Measurements from ENCODE around the gene ARID3A. TPM values are rescaled to one million over a fixed set of nuclear protein-coding genes. Genes with fewer than 3 reads are reported as not detected.

Gene ARID3A
- total and polyA plus RNA-seq, 2 of the 13 experiments (the other 11 are each of a cell fraction or from before 2014, with no cell fraction given) = 71.3 to 77.9 TPM

DNA sequence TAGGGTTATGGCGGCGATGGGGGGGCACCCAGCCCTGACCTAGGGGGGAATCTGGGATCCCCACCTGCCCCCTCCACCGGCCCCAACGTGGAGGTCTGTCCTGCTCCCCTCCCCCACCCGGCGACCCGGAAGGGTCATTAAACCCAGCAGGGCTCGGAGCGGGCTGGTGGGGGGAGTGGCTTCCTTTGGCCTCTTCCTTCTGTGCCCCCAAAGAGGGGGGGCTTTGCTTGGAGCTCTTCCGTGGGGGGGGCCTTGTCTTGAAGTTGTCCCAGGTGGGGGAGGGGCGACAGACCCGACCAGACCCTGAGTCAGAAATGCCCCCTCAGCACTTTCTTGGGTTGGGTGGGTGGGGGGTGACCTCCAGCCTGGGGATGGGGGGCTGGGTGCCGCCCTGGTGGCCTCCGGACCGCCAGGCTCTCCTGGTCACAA is 1.5 kb downstream of the ARID3A start (continued):
- no peak for TF ChIP-seq ATF6 (CRISPR knock-in tag; conservative IDR thresholded peaks at IDR 0.05)
- TF ChIP-seq ZNF766 (CRISPR knock-in tag; IDR thresholded peaks at IDR 0.05; ENCODE audit: borderline replicate concordance) = no peak
- no peak for TF ChIP-seq ZNF225 (CRISPR knock-in tag; IDR thresholded peaks at IDR 0.05)
- no peak for TF ChIP-seq ARID3A (IDR thresholded peaks at IDR 0.05; ENCODE audit: low read depth, low read length)
- TF ChIP-seq ZNF703 (CRISPR knock-in tag; IDR thresholded peaks at IDR 0.05; ENCODE audit: borderline replicate concordance) = no peak
- TF ChIP-seq YY1 (IDR thresholded peaks at IDR 0.05; ENCODE audit: insufficient read depth, insufficient replicate concordance, low read depth, low read length) = no peak
- TF ChIP-seq GTF3A (CRISPR knock-in tag; conservative IDR thresholded peaks at IDR 0.05) = no peak
- TF ChIP-seq ZNF513 (CRISPR knock-in tag; conservative IDR thresholded peaks at IDR 0.05) = no peak
- TF ChIP-seq ZNF24 (IDR thresholded peaks at IDR 0.05) = no peak
- no peak for TF ChIP-seq REL (CRISPR knock-in tag; conservative IDR thresholded peaks at IDR 0.05)
- no peak for TF ChIP-seq ERF (CRISPR knock-in tag; IDR thresholded peaks at IDR 0.05)
- TF ChIP-seq STAT5B (CRISPR knock-in tag; IDR thresholded peaks at IDR 0.05) = no peak
- no peak for TF ChIP-seq ZNF329 (CRISPR knock-in tag; IDR thresholded peaks at IDR 0.05; ENCODE audit: low read depth)
- TF ChIP-seq ZNF879 (CRISPR knock-in tag; IDR thresholded peaks at IDR 0.05) = no peak
- TF ChIP-seq TP53 (CRISPR knock-in tag; conservative IDR thresholded peaks at IDR 0.05) = no peak
- TF ChIP-seq KMT2A (CRISPR knock-in tag; IDR thresholded peaks at IDR 0.05) = no peak
- TF ChIP-seq XBP1 (CRISPR knock-in tag; IDR thresholded peaks at IDR 0.05) = no peak
- TF ChIP-seq SMARCC2 (IDR thresholded peaks at IDR 0.05) = no peak
- TF ChIP-seq ZNF672 (CRISPR knock-in tag; IDR thresholded peaks at IDR 0.05) = no peak
- TF ChIP-seq ZNF75D (CRISPR knock-in tag; IDR thresholded peaks at IDR 0.05; ENCODE audit: borderline replicate concordance) = no peak
- no peak for TF ChIP-seq HMG20A (CRISPR knock-in tag; IDR thresholded peaks at IDR 0.05; ENCODE audit: borderline replicate concordance)
- TF ChIP-seq ZNF326 (CRISPR knock-in tag; IDR thresholded peaks at IDR 0.05; ENCODE audit: borderline replicate concordance) = no peak
- TF ChIP-seq, protein P1, sequence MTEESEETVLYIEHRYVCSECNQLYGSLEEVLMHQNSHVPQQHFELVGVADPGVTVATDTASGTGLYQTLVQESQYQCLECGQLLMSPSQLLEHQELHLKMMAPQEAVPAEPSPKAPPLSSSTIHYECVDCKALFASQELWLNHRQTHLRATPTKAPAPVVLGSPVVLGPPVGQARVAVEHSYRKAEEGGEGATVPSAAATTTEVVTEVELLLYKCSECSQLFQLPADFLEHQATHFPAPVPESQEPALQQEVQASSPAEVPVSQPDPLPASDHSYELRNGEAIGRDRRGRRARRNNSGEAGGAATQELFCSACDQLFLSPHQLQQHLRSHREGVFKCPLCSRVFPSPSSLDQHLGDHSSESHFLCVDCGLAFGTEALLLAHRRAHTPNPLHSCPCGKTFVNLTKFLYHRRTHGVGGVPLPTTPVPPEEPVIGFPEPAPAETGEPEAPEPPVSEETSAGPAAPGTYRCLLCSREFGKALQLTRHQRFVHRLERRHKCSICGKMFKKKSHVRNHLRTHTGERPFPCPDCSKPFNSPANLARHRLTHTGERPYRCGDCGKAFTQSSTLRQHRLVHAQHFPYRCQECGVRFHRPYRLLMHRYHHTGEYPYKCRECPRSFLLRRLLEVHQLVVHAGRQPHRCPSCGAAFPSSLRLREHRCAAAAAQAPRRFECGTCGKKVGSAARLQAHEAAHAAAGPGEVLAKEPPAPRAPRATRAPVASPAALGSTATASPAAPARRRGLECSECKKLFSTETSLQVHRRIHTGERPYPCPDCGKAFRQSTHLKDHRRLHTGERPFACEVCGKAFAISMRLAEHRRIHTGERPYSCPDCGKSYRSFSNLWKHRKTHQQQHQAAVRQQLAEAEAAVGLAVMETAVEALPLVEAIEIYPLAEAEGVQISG (CRISPR knock-in tag; IDR thresholded peaks at IDR 0.05) = 0 out of 2 replicates have a peak, but pooled peaks have one; percentile 11
- 0 out of 2 replicates have a peak, but pooled peaks have one; percentile 21 for TF ChIP-seq HOXA3 (CRISPR knock-in tag; IDR thresholded peaks at IDR 0.05)
- TF ChIP-seq ZNF354B (CRISPR knock-in tag; IDR thresholded peaks at IDR 0.05) = no peak

All from HepG2 (cell line).